ENCODE measurements around the gene BMPR1A. TPM values are rescaled to one million over a fixed set of nuclear protein-coding genes. Genes with fewer than 3 reads are reported as not detected.

BMPR1A gene
- total and polyA plus RNA-seq, 2 of the 4 experiments (the other 2 are of a cell fraction), result 15.9 to 93.7 TPM

DNA sequence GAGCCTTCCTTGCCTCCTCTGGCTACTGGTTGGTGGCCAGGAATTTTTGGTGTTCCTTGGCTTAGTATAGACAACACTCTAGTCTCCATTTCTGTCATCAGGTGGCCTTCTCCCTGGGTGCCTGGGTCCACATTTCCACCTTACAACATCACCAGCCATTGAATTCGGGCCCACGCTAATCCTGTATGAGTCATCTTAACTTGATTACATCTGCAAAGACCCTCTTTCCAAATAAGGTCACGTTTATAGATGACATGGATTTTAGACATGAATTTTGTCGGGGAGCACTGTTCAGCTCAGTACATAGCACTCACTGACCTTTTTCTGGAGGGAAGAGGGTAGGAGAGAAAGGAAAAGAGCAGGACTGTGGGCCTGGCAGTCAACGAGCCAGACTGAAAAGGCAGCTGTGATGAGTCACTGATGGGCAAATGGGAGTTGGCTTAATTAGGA is 161.6 kb downstream of the BMPR1A start:
- ATAC-seq (ENCODE audit: low read depth) (peak; percentile 89), DNase-seq (peak; percentile 77)
- Histone ChIP-seq H3K23ac (ENCODE audit: low read depth, low read length) (peak overlapping the region; percentile 10; the same call in 1 of the 2 replicates), H3K56ac (ENCODE audit: extremely low read depth, insufficient read depth, low read length) (no peak overlapping the region), H2BK15ac (ENCODE audit: low read depth, low read length) (0 out of 3 replicates have a peak overlapping the region, but pooled peaks have one; percentile 1), H4K20me1 (ENCODE audit: insufficient read depth, low read length) (no peaks in the 10 kb centered on the region), H4K5ac (ENCODE audit: low read depth, low read length) (0 out of 2 replicates have a peak overlapping the region, but pooled peaks have one; percentile 3), H2AK5ac (ENCODE audit: low read depth, low read length) (peak overlapping the region; percentile 46; the same call in 1 of the 2 replicates), H4K8ac (ENCODE audit: low read depth in 2 of 2, low read length in 2 of 2) (peak overlapping the region; percentile 13 to 38; a peak in 3 of 4 replicates), H3K27ac (ENCODE audit: insufficient read depth, low read length) (peak overlapping the region; percentile 58), H3K4me2 (ENCODE audit: low read depth, low read length) (peak overlapping the region; percentile 5; the same call in 1 of the 2 replicates), H3K18ac (ENCODE audit: low read depth, low read length) (peak overlapping the region; percentile 6; the same call in 1 of the 2 replicates), H3K14ac (replicated peaks; ENCODE audit: low read depth, low read length) (0 out of 2 replicates have a peak overlapping the region, but pooled peaks have one; percentile 5), H3K9me1 (ENCODE audit: insufficient read depth, low read length) (peaks cover 9% of the 10 kb centered on the region; the same call in 1 of the 2 replicates), H2AFZ (replicated peaks; ENCODE audit: low read length, poor library complexity) (peak overlapping the region; percentile 10), H4K91ac (ENCODE audit: insufficient read depth, low read depth, low read length) (peak overlapping the region; percentile 18; the same call in 1 of the 2 replicates), H3K9me3 (ENCODE audit: control insufficient read depth, insufficient read depth, low read length) (no peaks in the 10 kb centered on the region; the same call in 1 of the 2 replicates), H3K4me3 (ENCODE audit: insufficient read depth, low read depth, low read length) (no peak overlapping the region), H2BK20ac (ENCODE audit: low read depth, low read length) (peak overlapping the region; percentile 53), H2AK9ac (replicated peaks; ENCODE audit: low read depth, low read length, poor library complexity) (no peak overlapping the region), H3K4ac (ENCODE audit: low read depth, low read length) (peak overlapping the region; percentile 31; the same call in 1 of the 2 replicates), H3K4me1 (ENCODE audit: control insufficient read depth, insufficient read depth, low read length) (peaks cover 5% of the 10 kb centered on the region), H3K79me1 (ENCODE audit: low read depth in 1 of 2, low read length in 2 of 2) (peaks cover 8 to 16% of the 10 kb centered on the region in 2 experiments; a peak in 3 of 4 replicates), H2BK120ac (ENCODE audit: low read depth, low read length) (peak overlapping the region; percentile 10), H3K36me3 (ENCODE audit: control insufficient read depth, insufficient read depth, low read length) (peaks cover 24% of the 10 kb centered on the region), H3K27me3 (ENCODE audit: control insufficient read depth, insufficient read depth, low read length) (no peaks in the 10 kb centered on the region), H2BK5ac (ENCODE audit: low read depth, low read length, poor library complexity, severe bottlenecking) (peak overlapping the region; percentile 43), H3K9ac (ENCODE audit: low read depth, low read length) (no peak overlapping the region)
- dilution Hi-C loops (cut with HindIII; ENCODE audit: low sequenced_read_pairs, unreplicated experiment), result no loop called here
- no CpG with 5 or more reads among the region's 5 CpGs for WGBS, 2 experiments (ENCODE audit: extremely low coverage in 2 of 2, insufficient read length in 1 of 2)
- no TSS peak for BruUV-seq (replicated peaks)
- intact Hi-C loops (cut with micrococcal nuclease), result no loop called here
- ChIA-PET CTCF (no interaction called here), POLR2A (ENCODE audit: unreplicated experiment) (interaction anchor here (0.7 kb wide), 1 partner anchor 167 kb away, joined by 4 read pairs; no protein-coding TSS in a partner anchor)
- TF ChIP-seq SMC3 (IDR thresholded peaks at IDR 0.05; ENCODE audit: low read depth, low read length), result no peak
- TF ChIP-seq FOS (IDR thresholded peaks at IDR 0.05; ENCODE audit: low read depth, low read length), result peak; percentile 86
- no peak for TF ChIP-seq POLR2A (IDR thresholded peaks at IDR 0.05; ENCODE audit: low read depth, low read length)
- TF ChIP-seq BHLHE40 (IDR thresholded peaks at IDR 0.05; ENCODE audit: low read depth, low read length), result peak; percentile 58
- no peak for TF ChIP-seq ELK1 (IDR thresholded peaks at IDR 0.05; ENCODE audit: borderline replicate concordance, low read depth, low read length)
- no peak for TF ChIP-seq RFX5 (IDR thresholded peaks at IDR 0.05; ENCODE audit: low read depth, low read length)
- 0 out of 2 replicates have a peak, but pooled peaks have one; percentile 42 for TF ChIP-seq CEBPB (IDR thresholded peaks at IDR 0.05; ENCODE audit: low read depth, low read length)
- in situ Hi-C loops (cut with MboI; ENCODE audit: low sequenced_read_pairs), result no loop called here
